Cardiac muscle cell (in vitro differentiated cells and primary cell): ENCODE data around the gene RPS6KA3. TPM values are rescaled to one million over a fixed set of nuclear protein-coding genes. Genes with fewer than 3 reads are reported as not detected.

Experiments
- DNase-seq, 2 donors: peaks; one replicate each; pipeline versions ENCODE4 v3.0.0 to v3.0.0-alpha.2; 2010 to 2017; ENCODE audit warnings: low read depth in 1 of 2, low spot score in 1 of 2
- H3K27ac ChIP-seq: fragments of 200-600 bp; sonication (generic); 2 replicates; pipeline ENCODE4 v1.5.1; 2016
- H3K27me3 ChIP-seq: fragments of 200-600 bp; sonication (generic); 2 replicates; pipeline ENCODE4 v1.6.0; 2016; ENCODE audit warnings: control low read depth
- H3K36me3 ChIP-seq: fragments of 200-600 bp; sonication (generic); 2 replicates; pipeline ENCODE4 v1.5.1; 2016; ENCODE audit warnings: control low read depth
- H3K4me1 ChIP-seq: fragments of 200-600 bp; sonication (generic); 2 replicates; pipeline ENCODE4 v1.8.1; 2017; ENCODE audit warnings: low read depth, mild to moderate bottlenecking, mixed run types
- H3K4me3 ChIP-seq: fragments of 200-600 bp; sonication (generic); 2 replicates; pipeline ENCODE4 v1.5.1; 2016; ENCODE audit warnings: mild to moderate bottlenecking
- H3K9me3 ChIP-seq: fragments of 200-600 bp; sonication (generic); 2 replicates; pipeline ENCODE4 v1.5.1; 2017; ENCODE audit warnings: low read depth, mild to moderate bottlenecking, control low read depth
- CTCF ChIP-seq: IDR thresholded peaks from 2 replicates; pipeline ENCODE4 v1.5.1; 2012; ENCODE audit warnings: low read depth, mild to moderate bottlenecking, low read length
- polyA plus RNA-seq: library from polyadenylated mRNA; unstranded; fragments of >200 nt; fragmentation: Nextera tagmentation; extraction: Ambion mirVana; gene quantifications from 2 replicates; pipeline ENCODE4 v1.2.1, GENCODE V29; 2016
- total RNA-seq: library from RNA; depleted of rRNA; stranded (reverse); fragments of >200 nt; gene quantifications from 2 replicates; pipeline ENCODE4 v1.2.3, GENCODE V29; 2016

Gene RPS6KA3
- total and polyA plus RNA-seq, 2 experiments from 2014 or later = 5.3 to 7.1 TPM

GRCh38 chrX:20111271-20111670, 155.4 kb downstream of the RPS6KA3 start:
- H3K27ac ChIP-seq = no peak overlapping the region
- no peaks in the 10 kb centered on the region for H3K36me3 ChIP-seq
- H3K4me3 ChIP-seq = no peak overlapping the region
- no peak for TF ChIP-seq CTCF
- DNase-seq = no peak
- H3K27me3 ChIP-seq = peaks cover 15% of the 10 kb centered on the region
- no peaks in the 10 kb centered on the region for H3K4me1 ChIP-seq
- H3K9me3 ChIP-seq = no peaks in the 10 kb centered on the region

GRCh38 chrX:20101934-20102581, 164.7 kb downstream of the RPS6KA3 start:
- no peaks in the 10 kb centered on the region for H3K4me1 ChIP-seq
- H3K9me3 ChIP-seq = no peaks in the 10 kb centered on the region
- DNase-seq = no peak
- H3K36me3 ChIP-seq = no peaks in the 10 kb centered on the region
- no peak overlapping the region for H3K4me3 ChIP-seq
- no peaks in the 10 kb centered on the region for H3K27me3 ChIP-seq
- H3K27ac ChIP-seq = no peak overlapping the region
- no peak for TF ChIP-seq CTCF

Other genes with a start within 250 kb of the RPS6KA3 start
- gene MAP7D2, start 150.0 kb downstream of the RPS6KA3 start, total RNA-seq = 0.04 and 0.36 TPM in 2 replicates
- 0.05 and 1.0 TPM in 2 replicates for gene MAP7D2, start 150.0 kb downstream of the RPS6KA3 start, polyA plus RNA-seq
- gene EIF1AX, start 125.1 kb downstream of the RPS6KA3 start, total RNA-seq = 26.6 and 30.6 TPM in 2 replicates
- gene EIF1AX, start 125.1 kb downstream of the RPS6KA3 start, polyA plus RNA-seq = 56.9 TPM in 2 replicates